HepG2 (cell line): Measurements from ENCODE around the gene ZNF490.

Experiments used
- CTCF ChIP-seq: sonication (generic); formaldehyde crosslinking; IDR thresholded peaks from 2 replicates; pipeline ENCODE4 v1.5.0; 2020; ENCODE audit warnings: mild to moderate bottlenecking, missing genetic modification reagents, moderate library complexity
- EP300 ChIP-seq, 3 experiments: sonication (generic) in 1 of 3; formaldehyde crosslinking in 1 of 3; IDR thresholded peaks; 2 replicates each; pipeline versions ENCODE4 v1.5.1 to v1.6.1; 2011 to 2020; ENCODE audit warnings: low read depth in 2 of 3, low read length in 2 of 3, borderline replicate concordance in 1 of 3, improper control_type of control experiment in 1 of 3, mild to moderate bottlenecking in 1 of 3, missing genetic modification reagents in 1 of 3, moderate library complexity in 1 of 3
- EZH2 ChIP-seq: conservative IDR thresholded peaks from 2 replicates; pipeline ENCODE4 v1.6.1; 2012; ENCODE audit warnings: mild to moderate bottlenecking, low read depth, low read length, moderate library complexity
- MED8 ChIP-seq: sonication (generic); formaldehyde crosslinking; IDR thresholded peaks from 2 replicates; pipeline ENCODE4 v1.8.1; 2023; ENCODE audit warnings: mild to moderate bottlenecking, missing genetic modification reagents; ENCODE audit not compliant: insufficient replicate concordance
- RFX5 ChIP-seq: IDR thresholded peaks from 2 replicates; pipeline ENCODE4 v1.6.1; 2011; ENCODE audit warnings: low read depth, low read length, improper control_type of control experiment
- RXRA ChIP-seq: sonication (generic); formaldehyde crosslinking; IDR thresholded peaks from 2 replicates; pipeline ENCODE4 v1.5.1; 2020; ENCODE audit warnings: missing genetic modification reagents
- SMARCC2 ChIP-seq: fragments of 450-650 bp; IDR thresholded peaks from 2 replicates; pipeline ENCODE4 v1.6.1; 2017; ENCODE audit warnings: antibody characterized with exemption, mild to moderate bottlenecking
- SUZ12 ChIP-seq: fragments of 150-350 bp; IDR thresholded peaks from 2 replicates; pipeline ENCODE4 v1.6.1; 2014; ENCODE audit warnings: low read depth, low read length
- TBX2 ChIP-seq: sonication (generic); formaldehyde crosslinking; IDR thresholded peaks from 2 replicates; pipeline ENCODE4 v1.5.0; 2020; ENCODE audit warnings: missing genetic modification reagents, mild to moderate bottlenecking, borderline replicate concordance
- TP53 ChIP-seq: sonication (generic); formaldehyde crosslinking; conservative IDR thresholded peaks from 2 replicates; pipeline ENCODE4 v1.4.0; 2020; ENCODE audit warnings: missing genetic modification reagents
- ZFX ChIP-seq: sonication (generic); formaldehyde crosslinking; IDR thresholded peaks from 2 replicates; pipeline ENCODE4 v1.4.0; 2020; ENCODE audit warnings: mild to moderate bottlenecking, low read depth, missing genetic modification reagents, moderate library complexity
- ZKSCAN5 ChIP-seq: sonication (generic); formaldehyde crosslinking; IDR thresholded peaks from 2 replicates; pipeline ENCODE4 v1.5.1; 2020; ENCODE audit warnings: mild to moderate bottlenecking, missing genetic modification reagents
- ZNF274 ChIP-seq: sonication (generic); formaldehyde crosslinking; IDR thresholded peaks from 2 replicates; pipeline ENCODE4 v1.5.1; 2020; ENCODE audit warnings: mild to moderate bottlenecking, missing genetic modification reagents
- ZNF333 ChIP-seq: sonication (generic); formaldehyde crosslinking; IDR thresholded peaks from 2 replicates; pipeline ENCODE4 v1.4.0; 2020; ENCODE audit warnings: mild to moderate bottlenecking, missing genetic modification reagents, borderline replicate concordance

GRCh38 chr19:12641456-12641855 is 30.8 kb upstream of the ZNF490 start:
- TF ChIP-seq ZKSCAN5 (CRISPR knock-in tag) (no peak), CTCF (CRISPR knock-in tag) (no peak), SUZ12 (no peak), RFX5 (no peak), EZH2 (no peak), RXRA (no peak), TP53 (CRISPR knock-in tag) (no peak), SMARCC2 (no peak), ZNF333 (CRISPR knock-in tag) (no peak), ZNF274 (CRISPR knock-in tag) (no peak), MED8 (CRISPR knock-in tag) (no peak), ZFX (no peak), TBX2 (CRISPR knock-in tag) (no peak), EP300 (IDR thresholded peaks at IDR 0.05; ENCODE audit: low read depth in 2 of 2, low read length in 2 of 2) (no peak), EP300 (CRISPR knock-in tag; IDR thresholded peaks at IDR 0.05; ENCODE audit: borderline replicate concordance) (no peak)
